ENCODE data around the gene NOS1. TPM values are rescaled to one million over a fixed set of nuclear protein-coding genes. Genes with fewer than 3 reads are reported as not detected.

The NOS1 gene
- total and polyA plus RNA-seq, 2 experiments from 2014 or later: 0.63 to 3.0 TPM

DNA sequence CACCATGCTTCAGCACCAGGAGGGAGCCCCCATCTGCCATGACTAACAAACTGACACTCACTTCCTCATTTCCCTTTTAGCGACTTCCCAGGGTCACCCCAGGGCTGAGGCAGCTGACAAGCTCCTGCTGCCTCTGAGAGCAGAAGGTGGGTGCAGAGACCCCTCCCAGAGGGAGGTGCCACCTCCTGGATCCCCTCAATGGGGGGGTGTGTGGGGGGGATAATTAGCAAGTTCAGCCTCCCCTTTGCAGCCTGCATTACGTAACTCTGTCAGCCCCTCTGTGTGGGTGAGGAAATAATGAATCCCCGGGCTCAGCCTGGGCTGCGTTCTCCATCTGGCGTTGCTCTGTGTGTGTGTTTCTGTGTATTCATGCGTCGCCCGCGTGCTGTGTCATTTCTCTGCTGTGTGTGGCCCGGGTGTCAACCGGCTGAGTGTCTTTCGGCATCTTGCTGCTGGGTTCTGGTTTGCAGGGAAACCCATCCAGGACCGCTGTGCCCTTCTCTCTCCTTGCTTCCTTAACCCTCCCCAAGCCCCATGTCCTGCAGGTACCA lies 28.0 kb downstream of the NOS1 start:
- Histone ChIP-seq H4K20me1 (replicated peaks; ENCODE audit: insufficient read depth) (no peaks in the 10 kb centered on the region), H2AFZ (no peak overlapping the region), H3K4me1 (ENCODE audit: insufficient read depth) (peaks cover under 1% of the 10 kb centered on the region; the same call in 1 of the 2 replicates), H3K4me3 (no peak overlapping the region), H3F3A (replicated peaks; ENCODE audit: low read depth) (no peaks in the 10 kb centered on the region), H3K27ac (ENCODE audit: low read depth) (no peak overlapping the region), H3K9me2 (ENCODE audit: insufficient read depth) (no peaks in the 10 kb centered on the region), H3K79me2 (replicated peaks; ENCODE audit: insufficient read depth) (no peaks in the 10 kb centered on the region), H3K36me3 (ENCODE audit: insufficient read depth) (no peaks in the 10 kb centered on the region), H3K27me3 (ENCODE audit: insufficient read depth) (no peaks in the 10 kb centered on the region), H3K4me2 (no peak overlapping the region)
- TF ChIP-seq STAT1 (IDR thresholded peaks at IDR 0.05; ENCODE audit: unreplicated experiment) (no peak), ZNF331 (CRISPR knock-in tag; IDR thresholded peaks at IDR 0.05; ENCODE audit: low read depth) (no peak), EZH2phosphoT487 (IDR thresholded peaks at IDR 0.05; ENCODE audit: unreplicated experiment) (no peak), ZNF114 (CRISPR knock-in tag; IDR thresholded peaks at IDR 0.05) (no peak), CREB1 (CRISPR knock-in tag; IDR thresholded peaks at IDR 0.05; ENCODE audit: low read depth) (no peak), JUNB (IDR thresholded peaks at IDR 0.05; ENCODE audit: unreplicated experiment) (no peak), EZH2 (IDR thresholded peaks at IDR 0.05; ENCODE audit: low read depth, unreplicated experiment) (no peak), NANOG (IDR thresholded peaks at IDR 0.05; ENCODE audit: borderline replicate concordance) (no peak), POLR2AphosphoS5 (IDR thresholded peaks at IDR 0.05; ENCODE audit: low read depth) (no peak)
- TF ChIP-seq, protein P1, sequence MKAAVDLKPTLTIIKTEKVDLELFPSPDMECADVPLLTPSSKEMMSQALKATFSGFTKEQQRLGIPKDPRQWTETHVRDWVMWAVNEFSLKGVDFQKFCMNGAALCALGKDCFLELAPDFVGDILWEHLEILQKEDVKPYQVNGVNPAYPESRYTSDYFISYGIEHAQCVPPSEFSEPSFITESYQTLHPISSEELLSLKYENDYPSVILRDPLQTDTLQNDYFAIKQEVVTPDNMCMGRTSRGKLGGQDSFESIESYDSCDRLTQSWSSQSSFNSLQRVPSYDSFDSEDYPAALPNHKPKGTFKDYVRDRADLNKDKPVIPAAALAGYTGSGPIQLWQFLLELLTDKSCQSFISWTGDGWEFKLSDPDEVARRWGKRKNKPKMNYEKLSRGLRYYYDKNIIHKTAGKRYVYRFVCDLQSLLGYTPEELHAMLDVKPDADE (IDR thresholded peaks at IDR 0.05): no peak
- TF ChIP-seq, protein P2, sequence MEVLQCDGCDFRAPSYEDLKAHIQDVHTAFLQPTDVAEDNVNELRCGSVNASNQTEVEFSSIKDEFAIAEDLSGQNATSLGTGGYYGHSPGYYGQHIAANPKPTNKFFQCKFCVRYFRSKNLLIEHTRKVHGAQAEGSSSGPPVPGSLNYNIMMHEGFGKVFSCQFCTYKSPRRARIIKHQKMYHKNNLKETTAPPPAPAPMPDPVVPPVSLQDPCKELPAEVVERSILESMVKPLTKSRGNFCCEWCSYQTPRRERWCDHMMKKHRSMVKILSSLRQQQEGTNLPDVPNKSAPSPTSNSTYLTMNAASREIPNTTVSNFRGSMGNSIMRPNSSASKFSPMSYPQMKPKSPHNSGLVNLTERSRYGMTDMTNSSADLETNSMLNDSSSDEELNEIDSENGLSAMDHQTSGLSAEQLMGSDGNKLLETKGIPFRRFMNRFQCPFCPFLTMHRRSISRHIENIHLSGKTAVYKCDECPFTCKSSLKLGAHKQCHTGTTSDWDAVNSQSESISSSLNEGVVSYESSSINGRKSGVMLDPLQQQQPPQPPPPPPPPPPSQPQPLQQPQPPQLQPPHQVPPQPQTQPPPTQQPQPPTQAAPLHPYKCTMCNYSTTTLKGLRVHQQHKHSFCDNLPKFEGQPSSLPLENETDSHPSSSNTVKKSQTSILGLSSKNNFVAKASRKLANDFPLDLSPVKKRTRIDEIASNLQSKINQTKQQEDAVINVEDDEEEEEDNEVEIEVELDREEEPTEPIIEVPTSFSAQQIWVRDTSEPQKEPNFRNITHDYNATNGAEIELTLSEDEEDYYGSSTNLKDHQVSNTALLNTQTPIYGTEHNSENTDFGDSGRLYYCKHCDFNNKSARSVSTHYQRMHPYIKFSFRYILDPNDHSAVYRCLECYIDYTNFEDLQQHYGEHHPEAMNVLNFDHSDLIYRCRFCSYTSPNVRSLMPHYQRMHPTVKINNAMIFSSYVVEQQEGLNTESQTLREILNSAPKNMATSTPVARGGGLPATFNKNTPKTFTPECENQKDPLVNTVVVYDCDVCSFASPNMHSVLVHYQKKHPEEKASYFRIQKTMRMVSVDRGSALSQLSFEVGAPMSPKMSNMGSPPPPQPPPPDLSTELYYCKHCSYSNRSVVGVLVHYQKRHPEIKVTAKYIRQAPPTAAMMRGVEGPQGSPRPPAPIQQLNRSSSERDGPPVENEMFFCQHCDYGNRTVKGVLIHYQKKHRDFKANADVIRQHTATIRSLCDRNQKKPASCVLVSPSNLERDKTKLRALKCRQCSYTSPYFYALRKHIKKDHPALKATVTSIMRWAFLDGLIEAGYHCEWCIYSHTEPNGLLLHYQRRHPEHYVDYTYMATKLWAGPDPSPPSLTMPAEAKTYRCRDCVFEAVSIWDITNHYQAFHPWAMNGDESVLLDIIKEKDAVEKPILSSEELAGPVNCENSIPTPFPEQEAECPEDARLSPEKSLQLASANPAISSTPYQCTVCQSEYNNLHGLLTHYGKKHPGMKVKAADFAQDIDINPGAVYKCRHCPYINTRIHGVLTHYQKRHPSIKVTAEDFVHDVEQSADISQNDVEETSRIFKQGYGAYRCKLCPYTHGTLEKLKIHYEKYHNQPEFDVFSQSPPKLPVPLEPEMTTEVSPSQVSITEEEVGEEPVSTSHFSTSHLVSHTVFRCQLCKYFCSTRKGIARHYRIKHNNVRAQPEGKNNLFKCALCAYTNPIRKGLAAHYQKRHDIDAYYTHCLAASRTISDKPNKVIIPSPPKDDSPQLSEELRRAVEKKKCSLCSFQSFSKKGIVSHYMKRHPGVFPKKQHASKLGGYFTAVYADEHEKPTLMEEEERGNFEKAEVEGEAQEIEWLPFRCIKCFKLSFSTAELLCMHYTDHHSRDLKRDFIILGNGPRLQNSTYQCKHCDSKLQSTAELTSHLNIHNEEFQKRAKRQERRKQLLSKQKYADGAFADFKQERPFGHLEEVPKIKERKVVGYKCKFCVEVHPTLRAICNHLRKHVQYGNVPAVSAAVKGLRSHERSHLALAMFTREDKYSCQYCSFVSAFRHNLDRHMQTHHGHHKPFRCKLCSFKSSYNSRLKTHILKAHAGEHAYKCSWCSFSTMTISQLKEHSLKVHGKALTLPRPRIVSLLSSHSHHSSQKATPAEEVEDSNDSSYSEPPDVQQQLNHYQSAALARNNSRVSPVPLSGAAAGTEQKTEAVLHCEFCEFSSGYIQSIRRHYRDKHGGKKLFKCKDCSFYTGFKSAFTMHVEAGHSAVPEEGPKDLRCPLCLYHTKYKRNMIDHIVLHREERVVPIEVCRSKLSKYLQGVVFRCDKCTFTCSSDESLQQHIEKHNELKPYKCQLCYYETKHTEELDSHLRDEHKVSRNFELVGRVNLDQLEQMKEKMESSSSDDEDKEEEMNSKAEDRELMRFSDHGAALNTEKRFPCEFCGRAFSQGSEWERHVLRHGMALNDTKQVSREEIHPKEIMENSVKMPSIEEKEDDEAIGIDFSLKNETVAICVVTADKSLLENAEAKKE (CRISPR knock-in tag; IDR thresholded peaks at IDR 0.05): no peak
- TF ChIP-seq, protein P3, sequence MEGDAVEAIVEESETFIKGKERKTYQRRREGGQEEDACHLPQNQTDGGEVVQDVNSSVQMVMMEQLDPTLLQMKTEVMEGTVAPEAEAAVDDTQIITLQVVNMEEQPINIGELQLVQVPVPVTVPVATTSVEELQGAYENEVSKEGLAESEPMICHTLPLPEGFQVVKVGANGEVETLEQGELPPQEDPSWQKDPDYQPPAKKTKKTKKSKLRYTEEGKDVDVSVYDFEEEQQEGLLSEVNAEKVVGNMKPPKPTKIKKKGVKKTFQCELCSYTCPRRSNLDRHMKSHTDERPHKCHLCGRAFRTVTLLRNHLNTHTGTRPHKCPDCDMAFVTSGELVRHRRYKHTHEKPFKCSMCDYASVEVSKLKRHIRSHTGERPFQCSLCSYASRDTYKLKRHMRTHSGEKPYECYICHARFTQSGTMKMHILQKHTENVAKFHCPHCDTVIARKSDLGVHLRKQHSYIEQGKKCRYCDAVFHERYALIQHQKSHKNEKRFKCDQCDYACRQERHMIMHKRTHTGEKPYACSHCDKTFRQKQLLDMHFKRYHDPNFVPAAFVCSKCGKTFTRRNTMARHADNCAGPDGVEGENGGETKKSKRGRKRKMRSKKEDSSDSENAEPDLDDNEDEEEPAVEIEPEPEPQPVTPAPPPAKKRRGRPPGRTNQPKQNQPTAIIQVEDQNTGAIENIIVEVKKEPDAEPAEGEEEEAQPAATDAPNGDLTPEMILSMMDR (conservative IDR thresholded peaks at IDR 0.05; ENCODE audit: low read depth in 2 of 2): no peak
- TF ChIP-seq, protein P4, sequence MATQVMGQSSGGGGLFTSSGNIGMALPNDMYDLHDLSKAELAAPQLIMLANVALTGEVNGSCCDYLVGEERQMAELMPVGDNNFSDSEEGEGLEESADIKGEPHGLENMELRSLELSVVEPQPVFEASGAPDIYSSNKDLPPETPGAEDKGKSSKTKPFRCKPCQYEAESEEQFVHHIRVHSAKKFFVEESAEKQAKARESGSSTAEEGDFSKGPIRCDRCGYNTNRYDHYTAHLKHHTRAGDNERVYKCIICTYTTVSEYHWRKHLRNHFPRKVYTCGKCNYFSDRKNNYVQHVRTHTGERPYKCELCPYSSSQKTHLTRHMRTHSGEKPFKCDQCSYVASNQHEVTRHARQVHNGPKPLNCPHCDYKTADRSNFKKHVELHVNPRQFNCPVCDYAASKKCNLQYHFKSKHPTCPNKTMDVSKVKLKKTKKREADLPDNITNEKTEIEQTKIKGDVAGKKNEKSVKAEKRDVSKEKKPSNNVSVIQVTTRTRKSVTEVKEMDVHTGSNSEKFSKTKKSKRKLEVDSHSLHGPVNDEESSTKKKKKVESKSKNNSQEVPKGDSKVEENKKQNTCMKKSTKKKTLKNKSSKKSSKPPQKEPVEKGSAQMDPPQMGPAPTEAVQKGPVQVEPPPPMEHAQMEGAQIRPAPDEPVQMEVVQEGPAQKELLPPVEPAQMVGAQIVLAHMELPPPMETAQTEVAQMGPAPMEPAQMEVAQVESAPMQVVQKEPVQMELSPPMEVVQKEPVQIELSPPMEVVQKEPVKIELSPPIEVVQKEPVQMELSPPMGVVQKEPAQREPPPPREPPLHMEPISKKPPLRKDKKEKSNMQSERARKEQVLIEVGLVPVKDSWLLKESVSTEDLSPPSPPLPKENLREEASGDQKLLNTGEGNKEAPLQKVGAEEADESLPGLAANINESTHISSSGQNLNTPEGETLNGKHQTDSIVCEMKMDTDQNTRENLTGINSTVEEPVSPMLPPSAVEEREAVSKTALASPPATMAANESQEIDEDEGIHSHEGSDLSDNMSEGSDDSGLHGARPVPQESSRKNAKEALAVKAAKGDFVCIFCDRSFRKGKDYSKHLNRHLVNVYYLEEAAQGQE (IDR thresholded peaks at IDR 0.05; ENCODE audit: unreplicated experiment): no peak
- no peaks in the 10 kb centered on the region for H3K36me3 Mint-ChIP-seq (ENCODE audit: low read depth)
- no peak for DNase-seq (ENCODE audit: low spot score)
- H3K4me1 Mint-ChIP-seq: peaks cover 11% of the 10 kb centered on the region
- peak; percentile 34 for ATAC-seq
- no peak overlapping the region for H3K4me3 Mint-ChIP-seq
- no peaks in the 10 kb centered on the region for H3K9me3 Mint-ChIP-seq
- H3K27ac Mint-ChIP-seq: no peak overlapping the region
- H3K27me3 Mint-ChIP-seq (ENCODE audit: insufficient read depth, low read depth, poor library complexity): peaks cover 3% of the 10 kb centered on the region
